HG03097 (cell line): ENCODE measurements around the gene MACC1.

Experiments
- ATAC-seq: cut with Tn5 transposase; IDR thresholded peaks from one replicate; pipeline ENCODE4 v1.9.1; 2021; ENCODE audit not compliant: unreplicated experiment, low FRiP score

MACC1 gene

DNA sequence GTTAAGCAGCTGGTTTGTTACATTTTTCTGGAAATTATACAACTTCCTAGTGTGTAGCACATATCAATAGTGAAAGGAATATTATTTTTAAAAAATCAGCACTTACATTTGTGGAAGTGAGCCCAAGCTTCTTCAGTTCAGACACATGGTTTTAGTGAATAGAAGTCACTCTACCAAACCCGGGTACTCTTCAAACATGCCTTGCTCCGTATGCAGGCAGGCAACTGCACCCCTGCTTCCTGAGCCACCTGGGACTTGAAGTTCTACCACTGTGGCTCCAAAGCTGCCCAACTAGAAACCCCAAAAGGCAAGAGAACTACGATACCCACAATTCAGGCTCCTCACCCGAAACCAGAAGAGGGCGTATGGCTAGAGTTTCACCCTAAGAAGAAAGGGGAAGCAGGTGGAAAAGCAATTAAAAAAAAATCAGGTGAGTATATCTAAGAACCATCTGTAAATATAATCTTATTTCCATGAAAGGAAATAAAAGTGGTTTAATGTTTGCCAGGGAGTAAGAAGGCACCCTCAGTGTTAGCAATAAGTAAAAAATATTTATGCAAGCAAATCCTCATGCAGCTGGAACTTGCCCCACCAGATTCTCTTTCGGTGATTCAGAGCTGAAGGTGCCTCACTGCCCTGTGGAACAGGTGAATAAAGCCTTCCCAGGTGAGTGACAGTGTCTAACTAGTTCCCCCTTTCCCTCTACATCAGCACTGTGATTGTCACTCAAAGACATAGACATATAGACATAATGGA is at the start of gene MACC1:
MACC1 (minus strand) TSS at position 192 of the 756 bp plus-strand sequence. CDS start 55,522 bp downstream, outside the sequence.
- peak; percentile 47 for ATAC-seq

DNA sequence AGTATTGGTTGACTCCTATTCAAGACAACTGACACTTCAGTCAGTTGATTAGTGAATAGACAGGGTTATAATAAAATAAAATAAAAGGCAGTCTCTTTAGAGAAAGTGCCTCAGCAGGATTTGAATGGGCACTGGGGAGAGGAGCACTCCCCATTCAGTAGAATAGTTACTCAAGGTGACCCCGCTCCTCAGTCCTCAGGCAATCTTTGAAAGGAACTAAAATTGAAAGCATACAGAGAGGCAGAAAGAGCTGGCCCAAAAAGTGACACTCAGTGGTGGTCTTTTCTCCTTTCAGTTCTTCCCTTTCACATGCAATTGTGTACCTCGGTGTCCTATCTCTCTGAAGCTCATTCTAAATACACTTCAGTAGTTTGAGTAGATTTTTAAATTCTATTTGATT is 47.4 kb upstream of the MACC1 start:
- ATAC-seq = no peak

DNA sequence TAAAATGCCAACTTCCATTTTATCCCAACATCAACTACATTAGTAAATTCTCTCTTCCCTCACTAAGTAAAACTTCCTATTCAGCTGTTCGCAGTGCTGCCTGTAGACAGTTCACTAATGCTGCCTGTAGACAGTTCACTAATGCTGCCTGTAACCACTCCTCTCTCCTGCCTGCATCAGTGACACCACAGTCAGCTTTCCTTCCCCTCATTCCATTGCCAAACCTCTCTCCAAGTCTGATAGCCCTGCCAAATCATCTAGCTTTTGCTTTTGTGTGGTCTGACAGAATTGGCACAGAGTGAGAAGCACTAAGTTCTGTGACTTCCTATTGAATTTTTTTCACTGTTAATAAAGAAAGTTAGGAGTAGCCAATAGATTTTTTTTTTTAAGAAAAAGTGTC is 43.0 kb upstream of the MACC1 start:
- ATAC-seq = no peak

GRCh38 chr7:20257212-20257611 is 40.0 kb upstream of the MACC1 start:
- no peak for ATAC-seq

GRCh38 chr7:20249920-20250319 is 32.7 kb upstream of the MACC1 start:
- ATAC-seq = no peak

GRCh38 chr7:20249376-20249775 is 32.2 kb upstream of the MACC1 start:
- ATAC-seq = no peak

GRCh38 chr7:20246236-20246635 is 29.1 kb upstream of the MACC1 start:
- no peak for ATAC-seq

DNA sequence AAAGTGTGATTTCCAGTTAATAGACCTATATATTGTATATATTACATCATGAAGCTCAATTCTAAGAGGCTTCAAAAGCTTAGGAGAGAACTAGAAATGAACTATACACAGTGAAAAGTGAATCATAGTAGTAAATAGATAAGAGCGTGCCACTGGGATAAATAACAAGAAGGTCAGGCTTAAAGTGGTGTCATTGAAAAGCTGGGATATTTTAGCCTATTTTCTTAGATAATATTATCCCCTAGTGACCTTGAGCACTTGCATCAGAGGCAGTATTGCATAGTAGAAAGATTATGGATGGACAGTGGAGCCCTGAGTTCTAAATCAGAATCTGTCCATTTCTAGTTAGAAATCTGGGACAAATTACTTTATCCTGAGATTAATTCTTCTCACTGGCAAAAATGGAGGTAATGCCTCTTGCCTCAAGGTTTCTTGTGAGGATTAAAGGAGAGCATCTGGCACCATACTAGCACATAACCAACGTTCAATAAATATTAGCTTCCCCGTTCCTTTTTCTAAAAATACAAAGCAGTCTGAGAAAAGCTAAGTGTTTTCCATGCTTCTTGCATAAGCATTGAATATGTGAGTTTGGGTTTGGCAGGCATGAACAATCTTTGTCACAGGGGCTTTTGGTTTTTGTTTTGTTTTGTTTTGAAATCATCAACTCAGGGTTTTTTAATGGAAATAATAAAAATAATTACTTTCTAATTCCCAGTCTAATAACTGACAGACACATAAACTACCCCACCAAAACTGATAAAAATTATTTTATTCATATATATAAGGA is 27.3 kb upstream of the MACC1 start:
- no peak for ATAC-seq

- ATAC-seq = no peak
These were observed 24.7 kb upstream of the MACC1 start for GRCh38 chr7:20241911-20242261.

DNA sequence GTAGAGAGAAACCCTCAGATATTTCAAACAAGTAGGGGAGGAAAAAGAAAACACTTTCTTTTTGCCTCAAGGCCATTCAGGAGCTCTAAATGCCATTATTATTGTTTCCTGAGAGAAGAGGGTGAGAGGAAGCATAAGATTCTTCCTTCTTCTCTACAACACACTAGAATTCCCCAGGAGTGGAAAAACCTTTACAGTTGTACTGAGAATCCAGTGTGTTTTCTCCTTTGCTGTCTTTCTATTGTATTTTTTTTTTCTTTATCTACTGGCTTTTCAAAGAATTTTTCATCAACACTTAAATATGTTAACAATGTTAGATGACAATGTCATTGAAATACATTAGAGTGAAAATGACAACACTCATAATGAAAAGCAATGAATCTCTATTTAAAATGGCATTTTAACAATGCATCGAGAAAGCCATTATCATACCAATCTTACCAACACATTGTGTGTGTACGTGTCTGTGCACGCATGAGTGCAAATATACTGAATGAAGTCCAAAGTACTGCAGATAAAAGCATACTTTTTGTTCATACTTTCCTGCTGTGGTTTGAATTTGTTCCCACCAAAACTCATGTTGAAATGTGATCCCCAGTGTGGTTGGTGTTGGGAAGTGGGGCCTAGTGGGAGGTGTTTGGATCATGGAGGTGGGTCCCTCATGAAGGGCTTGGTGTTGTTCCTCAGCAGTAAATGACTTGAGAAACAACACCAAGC is 24.2 kb upstream of the MACC1 start:
- no peak for ATAC-seq

DNA sequence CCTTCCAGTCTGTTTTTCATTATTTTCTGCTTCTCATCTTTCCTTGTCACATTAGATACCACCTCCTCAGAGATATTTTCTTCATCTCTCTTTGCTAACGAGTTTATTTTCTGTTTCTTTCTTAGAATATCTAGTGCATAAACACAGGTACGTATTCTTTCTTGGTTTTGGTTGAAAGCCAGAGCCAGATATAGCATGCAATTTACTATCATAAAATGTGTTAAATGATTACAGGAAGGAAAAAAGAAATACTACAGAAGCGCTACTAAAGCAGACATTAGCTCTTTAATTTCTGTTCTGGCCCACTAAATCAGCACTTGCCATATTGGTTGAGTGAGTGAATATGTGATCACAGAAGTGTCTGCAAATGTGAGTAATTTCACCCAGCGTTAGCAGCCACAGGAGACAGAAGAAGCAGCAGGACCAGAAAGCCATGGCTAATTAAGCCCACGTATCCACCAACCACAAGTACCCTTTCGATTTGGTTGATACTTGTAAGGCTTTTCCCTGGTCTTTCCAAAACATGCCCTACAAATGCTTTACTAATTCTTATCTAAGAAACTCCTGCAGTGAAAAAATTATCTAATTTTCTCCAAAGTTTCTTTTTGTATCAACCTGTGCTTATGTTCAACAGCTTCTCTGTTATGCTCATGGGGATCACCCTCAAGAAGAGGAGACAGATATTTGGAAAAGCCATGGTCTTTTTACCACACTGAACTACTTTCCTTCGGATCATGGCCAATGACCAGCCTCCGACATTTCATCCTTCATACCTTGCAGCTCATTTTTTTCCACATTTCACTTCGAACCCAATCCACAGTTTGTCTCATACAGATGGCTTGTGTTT is 23.1 kb upstream of the MACC1 start:
- peak; percentile 35 for ATAC-seq

DNA sequence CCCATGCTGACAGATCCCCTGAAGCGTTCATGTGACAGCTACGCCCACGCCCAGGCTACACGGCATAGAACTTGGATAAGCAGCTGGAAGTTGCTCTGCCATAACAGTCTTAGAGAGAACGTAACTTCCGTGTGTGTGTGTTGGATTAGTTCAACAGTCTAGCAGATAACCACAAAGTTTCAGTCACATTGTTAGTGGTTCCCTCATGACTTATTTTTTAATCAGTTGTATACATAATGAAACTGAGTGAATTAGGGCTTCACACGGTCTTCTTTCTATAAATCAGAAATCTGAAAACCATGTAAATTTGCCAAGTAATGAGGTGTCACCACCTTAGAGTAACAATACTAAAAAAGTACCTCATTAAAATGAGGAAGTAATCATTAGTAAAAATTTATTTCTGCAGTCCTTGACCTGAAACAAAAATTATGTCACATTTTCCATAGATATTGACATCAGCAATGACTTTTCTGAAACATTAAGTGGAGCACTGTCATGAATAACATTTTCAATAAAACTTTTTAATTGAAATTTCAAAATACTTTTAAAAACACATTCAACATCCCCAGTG is 21.7 kb upstream of the MACC1 start:
- peak; percentile 81 for ATAC-seq

DNA sequence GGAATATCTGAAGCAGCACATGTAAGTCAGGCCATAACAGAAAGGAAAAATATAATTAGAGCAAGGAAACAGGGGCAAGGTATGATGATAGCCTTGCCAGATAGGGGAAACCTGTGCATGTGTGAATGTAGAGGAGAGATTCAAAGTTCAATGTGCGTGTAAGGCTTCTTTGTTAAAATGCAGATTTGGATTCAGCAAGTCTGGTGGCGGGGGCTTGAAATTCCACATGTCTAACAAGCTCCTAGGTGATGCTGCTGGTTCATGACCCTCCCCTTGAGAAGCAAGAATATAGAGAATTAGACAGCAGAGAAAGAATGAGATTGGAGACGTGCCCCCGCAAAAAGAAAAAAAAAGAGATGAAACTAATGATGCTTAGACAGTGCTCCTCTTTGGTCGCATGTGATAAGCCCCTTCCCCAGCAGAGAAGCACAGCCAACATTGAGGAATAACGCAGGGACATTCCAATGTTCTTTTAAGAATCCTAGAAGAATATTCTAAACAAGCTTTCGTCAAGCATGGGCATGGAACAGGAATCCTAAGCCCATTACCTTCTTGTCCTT is 21.1 kb upstream of the MACC1 start:
- no peak for ATAC-seq

DNA sequence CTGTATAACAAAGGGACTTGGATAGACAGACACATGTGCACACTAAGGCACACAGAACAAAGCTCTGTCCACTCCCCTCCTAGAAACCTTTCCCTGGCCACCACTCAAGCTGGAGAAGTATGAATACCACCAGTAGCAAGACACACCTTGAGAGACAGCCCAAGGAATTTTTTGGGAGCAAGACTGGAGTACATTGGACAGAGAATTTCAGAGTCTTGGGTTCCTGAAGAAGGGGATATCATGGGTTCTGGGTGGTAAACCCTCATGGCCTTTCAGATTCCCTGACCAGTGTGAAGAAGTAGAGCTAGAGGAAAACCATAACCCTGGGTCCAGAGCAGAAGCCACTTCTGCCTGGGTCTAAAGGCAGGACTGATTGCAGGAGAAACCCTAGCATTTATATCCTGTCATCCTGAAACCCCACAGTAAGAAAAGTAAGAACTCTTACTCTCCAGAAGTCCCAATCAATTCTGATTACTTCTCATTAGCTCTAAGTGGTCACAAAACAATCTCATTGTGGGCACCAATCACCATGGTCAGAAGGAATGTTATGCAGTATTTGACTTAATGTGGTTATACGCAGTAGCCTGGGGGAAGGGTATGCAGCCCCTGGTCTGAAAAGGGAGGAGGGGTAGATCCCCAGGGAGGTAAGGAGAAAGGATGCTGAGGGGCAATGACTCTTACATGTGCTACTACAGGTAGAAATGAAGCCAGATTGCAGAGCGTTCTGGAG is 20.4 kb upstream of the MACC1 start:
- no peak for ATAC-seq

DNA sequence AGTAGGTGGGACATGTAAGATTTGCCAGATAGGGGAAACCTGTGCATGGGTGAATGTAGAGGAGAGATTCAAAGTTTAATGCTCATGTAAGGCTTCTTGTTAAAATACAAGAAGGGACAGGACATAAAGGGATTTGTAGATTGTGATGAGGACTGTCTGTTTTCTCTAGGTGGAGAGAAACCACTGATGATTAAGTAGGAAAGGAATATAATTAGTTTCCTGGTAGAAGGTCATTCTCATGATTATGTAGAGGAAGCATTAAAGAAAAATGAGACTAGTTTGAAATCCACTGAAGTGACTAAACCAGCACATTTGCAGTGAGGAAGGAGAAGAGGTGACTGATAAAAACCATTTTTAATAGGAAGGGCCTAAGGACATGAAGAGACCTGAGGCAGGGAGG is 19.6 kb upstream of the MACC1 start:
- ATAC-seq = no peak

DNA sequence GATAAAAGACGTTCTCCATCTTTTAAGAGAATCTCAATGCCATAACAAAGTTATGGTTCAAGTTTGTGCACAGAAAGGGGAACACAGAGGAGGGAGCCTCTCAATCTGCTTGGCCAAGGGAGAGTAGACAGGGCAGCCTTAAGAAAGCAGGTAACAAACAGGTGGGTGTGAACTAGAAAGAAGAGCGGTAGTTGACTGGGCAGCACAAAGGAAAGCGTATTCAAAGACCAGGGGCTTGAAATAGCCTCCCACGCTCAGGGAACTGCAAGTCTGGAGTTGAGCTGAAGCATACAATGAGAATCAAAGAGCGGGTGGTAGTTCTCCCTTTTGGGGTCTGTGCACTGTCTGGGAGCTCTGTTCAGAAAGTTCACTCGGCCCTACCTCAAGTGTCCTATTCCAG is 18.9 kb upstream of the MACC1 start:
- ATAC-seq = no peak

DNA sequence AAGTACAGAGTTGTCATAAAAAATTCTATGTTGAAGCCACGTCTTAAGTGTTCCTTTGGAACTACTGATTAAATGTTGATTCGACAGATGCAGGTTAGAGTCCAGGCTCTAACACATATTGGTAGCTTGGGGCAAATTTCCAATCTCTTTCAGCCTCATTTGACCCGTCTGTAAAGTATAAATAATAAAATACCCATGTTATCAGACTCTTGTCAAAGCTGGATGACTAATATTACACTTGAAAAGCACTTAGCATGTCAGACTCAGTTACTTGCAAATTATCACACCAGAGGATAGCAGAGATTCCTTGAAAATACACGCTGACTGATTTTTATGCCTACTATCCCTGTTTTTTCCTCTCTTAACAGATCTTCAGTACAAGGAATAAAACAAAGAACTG is 18.1 kb upstream of the MACC1 start:
- no peak for ATAC-seq

GRCh38 chr7:20233362-20233761 is 16.2 kb upstream of the MACC1 start:
- no peak for ATAC-seq

DNA sequence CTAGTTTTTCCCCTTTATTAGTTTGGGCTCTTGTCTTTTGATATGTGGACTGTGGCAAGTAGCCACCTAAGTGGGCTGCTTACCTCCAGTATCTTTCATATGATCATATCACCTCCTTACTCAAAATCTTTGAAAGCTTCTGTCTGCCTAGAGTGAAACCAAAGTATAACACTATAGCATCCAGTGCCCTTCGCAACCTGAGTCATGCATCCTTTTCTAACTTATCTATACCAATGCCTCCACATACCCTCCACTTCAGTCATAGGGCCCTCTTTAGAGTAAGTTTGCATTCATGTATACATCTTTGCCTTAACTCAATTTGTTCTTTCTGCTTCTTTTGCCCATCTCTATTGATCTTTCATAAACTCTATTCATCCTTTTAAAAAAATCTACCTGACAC is 15.7 kb upstream of the MACC1 start:
- ATAC-seq = no peak
